Fibroblast of skin of back (primary cell): ENCODE results near the gene COA8.

ENCODE experiments used
- DNase-seq: peaks from one replicate; pipeline ENCODE4 v3.0.0-alpha.2; 2013

Gene COA8

DNA sequence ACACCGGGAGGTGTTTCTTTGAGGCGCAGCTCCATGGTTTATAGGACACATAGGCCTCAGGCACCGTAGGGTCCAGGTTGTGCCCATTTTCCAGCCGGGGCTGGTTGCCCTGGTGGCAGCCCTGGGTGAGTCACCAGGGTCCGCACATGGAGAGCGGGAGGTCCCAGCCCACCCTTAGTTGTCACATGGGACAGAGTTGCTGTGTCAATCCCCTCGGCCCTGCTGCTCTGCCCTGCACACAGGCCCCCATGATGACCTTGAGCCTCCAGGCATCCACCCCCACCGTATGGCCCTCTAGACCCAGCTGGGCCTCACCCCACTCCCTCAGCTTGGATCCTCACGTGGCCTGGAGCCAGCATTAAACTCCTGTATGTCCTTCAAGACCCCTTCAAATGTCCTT, 26.1 kb upstream of the COA8 start:
- no peak for DNase-seq

DNA sequence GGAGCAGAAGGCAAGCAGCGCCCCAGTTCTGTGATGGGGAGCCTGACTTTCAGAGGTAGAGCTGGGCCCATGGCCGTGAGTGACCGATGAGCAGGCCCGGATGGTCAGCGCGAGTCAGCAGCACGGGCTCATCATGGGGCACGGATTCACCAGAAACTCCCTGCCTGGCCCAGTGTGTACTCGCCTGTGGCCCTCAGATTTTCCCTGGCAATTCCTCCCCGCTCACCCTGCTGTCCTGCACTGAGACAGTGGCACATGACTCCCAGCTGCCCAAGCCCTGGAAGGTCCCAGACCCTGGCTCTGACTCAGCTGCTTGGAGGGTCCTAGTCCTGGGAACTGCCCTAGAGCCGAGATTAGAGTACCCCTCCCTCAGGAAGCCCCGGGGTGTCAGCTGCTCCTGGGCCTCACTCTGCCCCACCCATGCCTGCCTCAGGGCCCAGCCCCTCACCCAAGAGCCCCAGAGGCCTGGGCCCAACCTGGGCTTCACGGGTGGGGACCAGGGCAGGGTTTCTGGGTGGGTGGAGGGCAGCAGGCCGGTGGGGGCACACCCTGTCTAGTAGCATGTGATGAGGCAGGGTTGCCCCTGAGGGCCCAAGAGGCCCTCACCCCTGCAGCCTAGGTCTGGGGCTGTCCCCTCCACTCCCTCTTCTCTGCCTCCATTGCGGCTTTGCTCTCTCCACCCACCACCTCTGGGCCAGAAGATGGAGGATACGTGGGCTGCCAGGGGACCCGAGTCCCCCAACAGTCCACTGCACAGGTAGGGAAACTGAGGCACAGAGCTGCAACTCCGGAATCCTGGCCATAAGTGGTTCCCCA, 25.4 kb upstream of the COA8 start:
- DNase-seq: no peak

DNA sequence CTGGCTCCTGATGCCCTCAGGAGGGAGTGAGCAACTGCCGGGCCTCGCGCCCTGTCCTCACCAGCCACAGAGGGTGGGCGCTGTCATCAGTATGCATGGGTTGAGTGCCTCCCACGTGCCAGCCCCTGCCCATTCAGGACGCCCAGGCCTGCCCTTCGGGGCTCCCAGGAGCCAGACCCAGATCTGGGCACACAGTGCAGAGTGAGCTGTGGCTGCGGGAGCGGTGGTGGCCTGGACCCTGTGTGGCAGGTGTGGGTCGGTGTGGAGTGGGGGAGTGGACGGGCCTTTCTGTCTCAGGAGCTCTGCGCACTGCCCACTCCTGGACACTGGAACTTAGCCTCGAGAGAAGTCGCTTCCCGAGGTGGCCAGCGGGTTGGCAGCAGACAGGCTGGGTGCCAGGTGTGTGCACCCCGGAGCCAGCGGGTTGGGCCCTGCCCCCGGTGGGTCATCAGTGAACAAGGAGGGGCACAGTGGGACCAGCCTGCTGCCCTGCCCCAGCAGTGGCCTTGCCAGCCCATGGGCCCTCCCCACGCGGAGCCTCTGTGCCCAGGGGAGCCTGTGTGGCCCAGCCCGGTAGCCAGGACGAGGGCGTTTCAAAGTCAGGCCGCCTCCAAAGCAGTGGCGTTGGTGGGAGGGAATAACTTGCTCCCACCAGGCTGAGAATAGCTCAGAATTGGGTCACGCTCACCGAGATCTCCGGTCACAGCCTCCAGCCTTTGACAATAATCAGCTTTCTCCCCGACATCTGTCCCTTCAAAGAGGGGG, 24.3 kb upstream of the COA8 start:
- DNase-seq: no peak

DNA sequence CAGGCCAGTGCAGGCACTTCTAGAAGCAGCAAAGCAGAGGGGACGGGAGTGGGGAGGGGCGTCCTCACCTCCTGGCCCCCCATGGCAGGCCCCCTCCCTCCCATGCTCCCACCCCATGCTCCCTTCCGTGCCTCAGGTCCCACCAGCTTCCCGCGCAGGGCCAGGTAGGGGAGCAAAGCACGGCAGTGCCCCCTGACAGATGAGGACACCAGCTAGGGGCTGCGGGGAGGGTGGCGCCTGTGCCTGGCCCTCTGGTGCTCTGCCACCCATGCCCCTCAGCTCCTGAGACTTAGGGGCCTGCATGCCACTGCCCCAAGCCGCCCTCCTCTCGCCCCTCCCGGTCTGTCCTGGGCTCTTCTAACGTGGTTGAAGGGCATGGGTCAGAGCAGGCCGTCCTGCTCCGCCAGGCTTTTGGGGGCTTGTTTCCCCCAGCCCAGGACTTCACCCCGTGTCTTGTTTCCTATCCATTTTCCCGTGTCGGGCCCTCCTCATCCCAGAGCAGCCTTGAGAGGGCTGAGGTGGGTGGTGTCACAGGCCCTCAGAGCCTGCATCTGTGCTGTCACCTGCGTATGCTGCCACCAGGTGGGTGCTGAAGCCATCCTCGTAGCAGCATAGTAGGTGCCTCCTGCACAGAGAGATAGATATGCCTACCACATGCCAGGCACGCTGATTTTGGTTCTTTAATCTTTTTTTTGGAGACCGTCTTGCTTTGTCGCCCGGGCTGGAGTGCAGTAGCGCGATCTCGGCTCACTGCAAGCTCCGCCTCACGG, 23.5 kb upstream of the COA8 start:
- DNase-seq: no peak

DNA sequence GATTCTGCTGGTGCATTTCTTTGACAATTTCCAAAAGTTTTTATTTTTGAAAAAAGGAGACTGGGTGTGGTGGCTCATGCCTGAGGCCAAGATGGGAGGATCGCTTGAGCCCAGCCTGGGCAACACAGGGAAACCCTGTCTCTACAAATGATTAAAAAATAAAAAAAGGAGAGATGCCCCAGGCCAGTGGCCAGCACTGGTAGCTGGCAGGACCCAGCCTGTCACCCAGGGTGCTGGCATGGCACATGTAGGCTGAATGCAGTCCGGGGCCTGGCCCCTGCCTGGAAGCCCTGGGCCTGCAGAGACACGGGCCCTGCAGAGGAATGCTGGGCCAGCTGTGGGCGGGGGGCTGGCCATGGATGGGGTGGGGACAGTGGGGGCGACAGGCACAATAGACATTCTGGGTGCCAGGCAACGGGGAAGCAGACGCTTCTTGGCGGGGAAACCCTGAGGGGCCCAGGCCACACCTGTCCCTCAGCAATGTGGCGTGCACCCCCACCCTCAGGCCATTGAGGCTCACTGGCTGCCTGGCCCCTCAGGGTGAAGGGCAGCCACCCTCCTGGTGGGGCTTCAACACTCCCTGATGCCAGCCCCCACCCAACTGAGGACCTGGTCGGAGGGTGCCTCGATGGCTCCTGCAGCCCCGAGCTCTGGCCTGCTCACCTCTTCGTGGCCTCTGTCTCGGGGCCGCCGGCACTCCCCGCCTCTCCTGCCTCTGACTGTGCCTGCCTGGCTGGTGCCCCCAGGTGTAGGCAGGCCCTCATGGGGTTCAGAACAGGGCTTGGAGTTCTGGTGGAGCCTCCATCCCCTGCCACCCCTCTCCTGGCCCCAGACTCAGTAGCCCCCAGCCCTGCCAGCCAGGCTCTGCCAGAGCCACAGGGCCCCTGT, 21.7 kb upstream of the COA8 start:
- DNase-seq: no peak

DNA sequence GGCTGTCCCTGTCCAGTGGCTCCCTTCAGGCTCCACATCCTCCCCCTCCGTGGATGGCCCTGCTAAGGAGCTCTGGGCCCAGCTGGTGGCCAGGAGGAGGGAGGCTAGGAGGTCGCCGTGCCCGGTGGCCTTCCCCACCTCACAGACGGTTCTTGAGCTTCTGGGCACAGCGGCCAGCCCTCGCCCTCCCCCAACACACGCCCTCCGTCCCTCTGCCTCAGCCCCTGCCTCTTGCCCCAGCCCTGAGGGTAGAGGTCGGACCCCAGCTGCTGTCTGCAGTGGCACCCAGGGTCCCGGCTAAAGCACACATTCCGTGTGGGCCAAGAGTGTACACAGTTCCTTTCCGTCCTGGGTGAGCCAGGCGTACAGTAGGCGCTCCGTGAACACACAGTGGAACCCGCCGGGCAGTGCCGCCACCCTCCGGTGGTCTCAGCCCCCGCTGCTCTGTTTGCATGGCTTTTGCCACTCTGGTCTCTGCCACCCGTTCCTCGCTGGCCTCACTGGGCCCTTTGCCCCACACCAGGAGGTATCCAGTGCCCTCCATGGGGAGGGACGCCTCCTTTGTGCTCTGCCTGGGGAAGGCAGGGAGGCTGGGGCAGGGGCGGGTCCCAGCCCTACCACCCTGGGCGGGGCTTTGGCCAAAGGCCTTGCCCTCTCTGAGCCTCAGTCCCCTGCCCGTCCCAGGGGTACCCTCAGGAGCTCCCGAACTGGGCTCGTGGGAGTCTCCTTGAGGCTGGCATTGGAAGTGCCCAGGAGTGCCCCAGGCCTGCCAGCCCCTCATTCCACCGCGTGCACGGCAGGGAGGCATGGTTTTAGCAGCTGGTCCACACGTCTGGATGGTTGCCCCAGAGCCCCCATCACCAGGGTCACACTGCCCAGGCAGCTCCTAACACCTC, 20.8 kb upstream of the COA8 start:
- DNase-seq: no peak

DNA sequence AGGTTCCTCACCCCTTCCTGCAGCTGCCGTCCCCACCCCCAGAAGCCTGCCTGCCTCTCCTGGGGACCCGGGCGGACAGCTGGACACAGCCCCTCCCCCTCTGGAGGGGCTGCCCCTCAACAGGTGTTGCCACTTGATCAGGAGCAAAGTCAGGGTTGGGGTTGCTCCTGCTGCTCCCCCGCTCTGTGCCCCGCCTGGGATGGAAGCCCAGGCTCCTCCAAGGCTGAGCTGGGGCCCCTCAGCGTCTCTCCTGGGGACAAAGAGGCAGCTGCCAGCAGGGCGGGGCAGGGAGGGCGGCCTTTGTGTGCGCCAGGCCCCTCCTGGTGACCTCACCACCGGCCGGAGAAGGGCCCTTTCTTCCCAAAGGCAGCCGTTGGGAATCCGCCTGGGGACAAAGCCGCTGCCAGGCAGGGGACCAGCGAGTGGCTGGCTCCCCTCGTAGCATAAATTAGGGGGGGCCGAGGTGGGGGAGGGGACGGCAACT, 20.1 kb upstream of the COA8 start:
- peak; percentile 69 for DNase-seq

DNA sequence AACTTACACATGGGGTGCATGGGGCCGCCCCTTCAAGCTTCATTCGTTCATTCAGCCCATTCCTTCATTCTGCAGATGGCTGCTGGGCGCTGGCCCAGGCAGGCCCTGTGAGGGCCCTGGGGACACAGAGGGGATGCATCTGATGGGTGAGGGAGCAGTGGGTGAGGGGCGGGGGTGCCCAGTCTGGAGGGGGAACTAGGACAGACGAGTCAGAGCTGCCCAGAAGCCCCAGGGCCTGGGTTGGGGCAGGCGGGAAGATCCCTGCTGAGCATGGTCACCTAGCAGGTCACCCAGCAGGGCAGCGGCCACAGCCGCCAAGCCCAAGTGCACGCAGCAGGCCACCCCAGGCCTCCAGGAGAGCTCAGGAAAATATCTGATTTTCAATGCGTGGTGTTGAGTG, 19.6 kb upstream of the COA8 start:
- DNase-seq: no peak

DNA sequence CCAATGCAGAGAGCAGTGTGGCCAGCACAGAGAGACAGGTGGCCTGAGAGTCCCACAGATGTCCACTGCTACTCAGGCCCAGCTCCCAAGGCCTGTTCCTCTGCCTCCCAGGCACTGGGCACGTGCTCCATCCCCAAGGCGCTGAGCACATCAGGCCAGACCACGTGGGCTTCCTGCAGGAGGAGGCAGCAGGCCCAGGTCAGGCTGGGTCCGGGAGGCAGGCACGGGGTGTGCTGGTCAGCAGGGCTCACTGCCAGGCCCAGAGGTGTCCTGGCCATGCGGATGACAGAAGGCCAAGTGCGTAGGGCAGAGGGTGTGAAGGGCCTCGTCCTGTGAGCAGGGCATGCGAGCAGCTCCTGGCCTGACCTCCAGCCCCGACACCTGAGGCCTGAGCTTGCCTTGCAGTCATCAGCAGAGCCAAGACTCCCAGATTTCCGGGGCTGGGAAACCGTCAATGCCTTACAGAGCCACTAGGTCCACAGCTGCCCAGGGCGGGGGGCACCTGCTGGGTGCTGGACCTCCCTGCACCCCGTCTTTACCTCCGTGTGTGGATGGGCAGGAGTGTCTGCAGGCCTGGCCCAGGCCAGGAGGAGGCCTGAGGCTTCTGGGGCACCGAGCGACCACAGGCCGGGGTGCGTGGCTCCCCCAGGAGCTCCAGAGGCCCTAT, 18.9 kb upstream of the COA8 start:
- no peak for DNase-seq

DNA sequence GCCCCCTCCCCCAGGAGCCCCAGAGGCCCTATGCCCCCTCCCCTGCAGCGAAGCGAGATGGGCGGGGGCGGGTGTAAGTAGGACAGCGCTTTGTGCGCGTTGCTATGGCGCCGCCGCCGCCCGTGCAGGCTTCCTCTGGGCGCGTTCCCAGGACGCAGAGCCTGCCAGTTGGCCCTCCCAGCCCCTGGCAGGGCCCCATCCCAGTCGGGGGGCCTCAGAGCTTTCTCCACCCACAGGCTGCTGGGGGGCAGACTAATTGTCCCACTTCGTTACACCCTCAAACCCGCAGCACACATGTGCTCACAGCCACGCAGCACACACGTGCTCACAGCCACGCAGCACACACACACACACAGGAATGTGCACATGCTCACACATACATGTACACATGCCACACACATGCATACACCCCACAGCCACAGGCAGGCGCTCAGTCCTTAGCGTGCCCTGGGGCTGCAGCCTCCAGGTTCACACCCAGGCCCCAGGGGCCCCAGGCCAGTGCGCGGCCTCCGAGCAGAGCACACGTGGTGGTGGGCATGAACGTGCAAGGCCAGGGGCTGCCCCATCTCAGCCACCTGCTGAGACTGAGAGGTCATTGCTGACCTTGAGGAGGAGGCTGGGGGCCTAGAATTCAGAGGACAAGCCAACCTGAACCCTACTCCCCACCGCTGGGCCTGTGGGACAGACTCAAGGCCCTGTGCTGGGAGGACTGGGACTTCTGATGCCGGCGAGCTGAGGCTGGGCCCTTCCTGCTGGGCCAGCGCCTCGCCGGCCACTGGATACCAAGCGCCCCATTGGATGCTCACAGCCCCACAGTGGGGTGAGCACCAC, 18.2 kb upstream of the COA8 start:
- DNase-seq: no peak

DNA sequence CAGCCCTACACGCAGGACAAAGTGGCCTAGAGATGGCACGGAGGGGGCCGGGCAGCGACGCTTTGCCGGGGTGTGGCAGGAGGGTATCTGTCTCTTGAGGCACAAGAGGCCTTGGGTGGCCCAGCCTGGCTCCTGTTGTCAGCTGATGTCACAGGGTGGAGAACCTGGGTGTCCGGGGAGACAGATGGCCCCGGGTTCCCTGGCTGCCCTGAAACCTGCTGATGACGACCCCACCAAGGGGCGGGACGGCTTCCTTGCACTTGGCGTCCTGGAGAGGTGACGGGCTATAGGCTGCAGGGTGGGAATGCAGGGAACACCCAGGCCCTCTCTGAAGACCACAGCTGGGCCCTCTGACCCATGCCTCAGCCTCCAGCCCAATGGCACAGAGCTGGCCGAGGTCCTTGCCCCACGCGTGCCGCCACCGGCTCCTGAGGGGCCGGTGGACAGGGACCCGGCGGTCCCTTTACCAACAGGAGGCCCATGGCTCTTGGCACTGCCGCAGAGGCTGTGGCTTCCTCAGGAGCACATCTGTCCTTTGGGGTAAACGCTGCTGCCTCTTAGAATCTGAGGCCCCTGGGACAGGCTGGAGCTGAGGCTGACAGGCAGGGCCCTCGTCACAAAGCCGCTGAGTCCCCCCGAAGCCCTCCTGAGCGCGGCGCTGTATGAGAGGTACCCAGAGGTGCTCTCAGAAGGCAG, 17.4 kb upstream of the COA8 start:
- DNase-seq: no peak

DNA sequence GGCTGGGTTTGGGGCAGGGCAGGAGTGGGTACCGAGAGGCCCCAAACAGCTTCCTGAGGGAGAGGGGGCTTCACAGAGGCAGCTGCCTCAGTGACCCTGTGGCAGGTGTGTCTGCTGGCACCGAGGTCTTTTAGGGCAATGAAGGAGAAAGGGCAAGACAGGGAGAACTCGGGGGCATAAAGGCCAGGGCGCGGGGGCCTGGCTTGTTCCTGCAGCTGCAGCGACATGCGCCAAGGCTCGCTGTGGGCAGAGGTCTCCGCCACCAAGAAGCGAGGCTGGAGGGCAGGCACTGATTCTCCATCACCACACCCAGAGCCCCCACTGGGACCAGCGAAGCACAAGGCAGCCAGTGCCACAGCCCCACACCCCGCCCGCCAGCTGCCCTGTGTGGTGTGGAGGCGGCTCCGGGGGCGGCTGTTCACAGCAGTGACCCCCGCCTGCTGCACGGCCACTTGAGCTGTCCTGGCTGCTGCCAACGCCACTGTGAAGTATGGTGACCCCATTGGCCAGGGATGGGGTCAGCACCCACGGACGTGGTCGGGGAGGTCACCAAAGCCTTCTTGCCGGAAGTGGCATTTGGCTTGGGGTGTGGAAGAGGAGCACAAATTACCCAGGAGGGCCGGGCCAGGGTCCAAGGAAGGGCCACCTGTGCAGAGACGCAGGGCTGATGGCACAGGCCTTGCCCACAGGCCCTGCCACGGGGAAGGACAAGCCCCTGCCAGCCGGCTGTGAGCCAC, 16.7 kb upstream of the COA8 start:
- DNase-seq: no peak

DNA sequence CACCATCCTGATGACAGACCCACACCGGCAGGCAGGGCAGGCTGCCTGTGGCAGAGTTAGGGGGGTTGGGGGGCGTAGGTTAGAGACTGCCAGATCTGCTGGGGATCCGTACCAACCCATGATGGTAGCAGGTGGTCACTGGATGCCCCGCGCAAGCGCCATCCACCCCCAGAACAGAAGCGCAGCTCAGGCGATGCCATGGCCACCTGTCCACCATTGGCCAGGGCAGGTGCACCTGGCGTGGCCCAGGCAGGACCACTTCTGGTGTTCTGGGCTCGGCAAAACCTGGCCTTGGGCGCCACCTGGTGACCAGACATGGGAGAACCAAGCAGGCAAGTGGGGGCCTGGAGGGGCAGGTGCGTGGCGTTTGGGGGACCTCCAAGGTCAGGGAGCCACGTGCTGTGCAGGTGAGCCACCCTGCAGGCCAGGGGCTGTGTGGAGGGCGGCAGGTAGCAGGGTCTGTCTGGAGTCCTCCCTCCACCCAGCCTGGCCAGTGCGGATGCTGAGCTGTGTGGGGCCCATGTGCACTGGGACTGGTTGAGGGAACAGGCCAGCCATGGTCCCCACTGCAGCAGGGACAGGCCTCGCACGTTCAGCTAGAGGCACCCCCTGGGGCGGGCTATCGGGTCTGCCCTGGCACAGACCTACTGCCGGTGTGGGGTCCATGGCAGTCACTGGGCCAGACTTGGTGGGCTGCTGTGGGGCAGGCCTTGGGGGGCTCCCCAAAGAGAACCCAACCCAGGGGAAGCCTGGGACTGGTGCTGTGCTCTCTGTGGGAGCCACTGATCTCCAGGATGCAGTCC, 15.9 kb upstream of the COA8 start:
- peak; percentile 44 for DNase-seq

DNA sequence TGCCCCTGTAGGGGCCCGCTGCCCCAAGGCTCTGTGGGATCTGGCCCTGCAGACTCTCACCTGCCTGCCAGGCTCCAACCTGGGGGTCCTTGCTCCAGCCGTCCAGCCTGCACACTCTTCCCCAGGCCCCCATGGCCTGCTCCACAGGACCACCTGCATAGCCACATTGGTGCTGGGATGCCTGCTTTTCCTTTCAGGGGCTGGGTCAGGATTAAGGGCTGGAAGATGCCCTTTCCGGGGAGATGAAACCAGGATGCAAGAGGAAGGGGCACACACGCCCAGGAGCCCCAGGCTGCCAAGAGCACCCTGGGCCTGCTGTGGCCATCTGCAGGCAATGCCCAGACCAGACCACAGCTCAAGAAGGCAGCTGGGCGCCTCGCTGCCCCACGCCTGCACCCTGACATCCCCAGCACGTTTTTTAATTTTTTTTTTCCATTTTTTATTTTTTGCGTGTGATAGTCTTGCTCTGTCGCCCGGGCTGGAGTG, 15.3 kb upstream of the COA8 start:
- DNase-seq: no peak

DNA sequence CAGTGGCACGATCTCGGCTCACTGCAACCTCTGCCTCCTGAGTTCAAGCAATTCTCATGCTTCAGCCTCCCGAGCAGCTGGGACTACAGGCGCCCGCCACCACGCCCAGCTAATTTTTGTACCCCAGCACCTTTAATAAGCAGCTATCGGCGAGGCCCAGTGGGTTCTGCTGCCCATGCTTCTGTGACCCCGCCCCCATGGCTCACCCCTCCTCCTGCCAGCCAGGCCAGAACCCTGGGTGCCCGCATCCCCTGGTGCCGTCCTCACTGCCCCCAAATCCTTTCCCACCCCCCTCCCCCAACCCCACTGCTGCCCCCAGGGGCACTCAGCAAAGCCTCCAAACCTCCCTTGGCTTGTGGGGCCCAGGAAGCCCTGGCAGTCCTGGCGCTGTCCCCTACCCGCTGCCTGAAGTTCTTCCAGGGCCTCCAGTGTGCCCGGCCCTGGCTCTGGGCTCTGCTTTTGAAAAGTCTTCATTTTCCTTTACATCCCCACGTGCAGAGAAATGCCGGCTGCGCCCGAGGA, 14.8 kb upstream of the COA8 start:
- no peak for DNase-seq

DNA sequence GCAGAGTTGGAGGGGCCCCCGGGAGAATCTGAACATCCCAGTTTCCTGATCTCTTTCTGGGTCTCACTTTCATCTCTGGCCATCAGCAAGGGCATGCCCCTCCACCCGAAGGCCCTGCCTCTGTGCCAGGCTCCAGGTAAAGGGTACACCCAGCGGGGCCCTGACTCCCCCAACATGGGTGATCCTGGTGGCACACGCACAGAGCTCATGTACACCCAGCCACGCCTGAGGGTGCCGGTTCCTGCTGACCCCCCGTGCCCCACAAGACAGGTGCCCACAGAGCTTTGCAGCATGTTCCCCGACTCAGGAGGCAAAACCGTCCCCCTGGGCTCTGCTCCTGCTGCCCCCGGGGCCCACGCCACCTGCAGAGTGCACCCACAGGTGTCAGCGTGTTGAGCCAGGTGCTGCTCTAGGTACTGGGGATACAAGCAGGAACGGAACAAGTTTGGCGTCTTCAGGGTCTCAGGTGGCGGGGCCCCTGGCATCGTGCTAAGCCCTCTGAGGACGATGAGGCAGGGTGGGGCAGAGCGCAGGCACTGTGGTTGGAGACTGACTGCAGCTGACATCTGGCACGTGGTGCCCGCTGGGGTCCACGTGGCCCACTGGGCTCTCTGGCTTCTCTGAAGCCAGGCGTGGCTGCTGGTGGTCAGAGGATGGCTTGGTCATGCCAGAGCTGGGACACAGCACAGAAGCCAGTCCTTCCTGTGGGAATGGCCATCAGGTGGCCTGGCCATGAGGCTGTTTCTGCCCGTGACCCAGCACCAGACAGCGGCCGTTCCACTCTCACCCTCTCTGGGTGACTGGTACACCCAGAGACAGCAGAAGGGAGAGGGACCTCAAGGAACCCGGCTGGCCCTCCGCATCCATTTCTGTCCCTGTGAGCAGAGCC, 14.1 kb upstream of the COA8 start:
- no peak for DNase-seq
